DND-41 (cell line): ENCODE results near the gene SLC17A9.

Experiments
- CTCF ChIP-seq: IDR thresholded peaks from 2 replicates; pipeline ENCODE4 v1.5.1; 2012; ENCODE audit warnings: borderline replicate concordance, low read length, moderate library complexity, mild to moderate bottlenecking; ENCODE audit not compliant: poor library complexity, severe bottlenecking; ENCODE audit errors: extremely low read depth
- EZH2 ChIP-seq: IDR thresholded peaks from 3 replicates; pipeline ENCODE4 v1.6.1; 2012; ENCODE audit warnings: borderline replicate concordance, low read depth, mild to moderate bottlenecking, moderate library complexity, low read length, inconsistent platforms; ENCODE audit not compliant: severe bottlenecking

GRCh38 chr20:62929051-62929538 is 23.4 kb upstream of the SLC17A9 start:
- TF ChIP-seq CTCF, result no peak
- no peak for TF ChIP-seq EZH2
